Stimulated activated effector memory CD8-positive, alpha-beta T cell treated with anti-CD3 and anti-CD28 coated beads, Interleukin-12 subunit alpha, Interleukin-12 subunit beta, amount 100 ng/mL, for 72 hours (primary cell): ENCODE measurements around the gene AP1G2.

Experiments used
- ATAC-seq: fragments of 150-1000 bp; cut with Tn5 transposase; 2 replicates; pipeline ENCODE4 v1.10.0; 2021
- DNase-seq, 2 donors: peaks; one replicate each; pipeline ENCODE4 v3.0.0; 2021 to 2022; ENCODE audit warnings: low spot score in 2 of 2
- H3K27ac Mint-ChIP-seq: one replicate; pipeline ENCODE4 v1.8.0; 2022; ENCODE audit warnings: mild to moderate bottlenecking, mixed read lengths
- H3K36me3 Mint-ChIP-seq: one replicate; pipeline ENCODE4 v1.8.0; 2022; ENCODE audit warnings: mild to moderate bottlenecking, mixed read lengths
- H3K4me1 Mint-ChIP-seq: one replicate; pipeline ENCODE4 v1.8.0; 2022; ENCODE audit warnings: mixed read lengths
- H3K4me3 Mint-ChIP-seq: one replicate; pipeline ENCODE4 v1.8.0; 2022; ENCODE audit warnings: mild to moderate bottlenecking, mixed read lengths
- H3K9me3 Mint-ChIP-seq: one replicate; pipeline ENCODE4 v1.8.0; 2022; ENCODE audit warnings: mixed read lengths

Gene AP1G2

GRCh38 chr14:23513005-23513817, 54.4 kb downstream of the AP1G2 start:
- H3K4me1 Mint-ChIP-seq: peaks cover 17% of the 10 kb centered on the region

GRCh38 chr14:23512156-23512555, 55.4 kb downstream of the AP1G2 start:
- H3K27ac Mint-ChIP-seq: no peak overlapping the region
- ATAC-seq: no peak

More at GRCh38 chr14:23513005-23513817, 54.4 kb downstream of the AP1G2 start:
- H3K4me3 Mint-ChIP-seq: no peak overlapping the region
- ATAC-seq: no peak
- H3K36me3 Mint-ChIP-seq: peaks cover 5% of the 10 kb centered on the region
- no peaks in the 10 kb centered on the region for H3K9me3 Mint-ChIP-seq
- H3K27ac Mint-ChIP-seq: no peak overlapping the region
- DNase-seq: no peak

More at GRCh38 chr14:23512156-23512555, 55.4 kb downstream of the AP1G2 start:
- no peak for DNase-seq
- Mint-ChIP-seq H3K36me3 (peaks cover 5% of the 10 kb centered on the region), H3K9me3 (no peaks in the 10 kb centered on the region), H3K4me3 (peak overlapping the region; percentile 34), H3K4me1 (peaks cover 17% of the 10 kb centered on the region)
